T-helper 2 cell treated with Interferon-gamma antibody and Interleukin-4, amounts not matched to agents 5 μg/mL and 100 μg/mL, for 36 hours (primary cell): ENCODE measurements around the gene BACE1-AS.

Source experiments
- DNase-seq: peaks from one replicate; pipeline ENCODE4 v3.0.0; 2021; ENCODE audit warnings: low spot score
- H3K27ac Mint-ChIP-seq: one replicate; pipeline ENCODE4 v1.8.0; 2021; ENCODE audit warnings: mild to moderate bottlenecking, mixed read lengths
- H3K27me3 Mint-ChIP-seq: one replicate; pipeline ENCODE4 v1.8.0; 2021; ENCODE audit warnings: low read depth, mixed read lengths
- H3K36me3 Mint-ChIP-seq: one replicate; pipeline ENCODE4 v1.8.0; 2021; ENCODE audit warnings: low read depth, mixed read lengths
- H3K4me1 Mint-ChIP-seq: one replicate; pipeline ENCODE4 v1.8.0; 2021; ENCODE audit warnings: low read depth, mixed read lengths
- H3K4me3 Mint-ChIP-seq: one replicate; pipeline ENCODE4 v1.8.0; 2022; ENCODE audit warnings: mild to moderate bottlenecking, moderate library complexity, mixed read lengths
- H3K9me3 Mint-ChIP-seq: one replicate; pipeline ENCODE4 v1.8.0; 2021; ENCODE audit warnings: mixed read lengths

The BACE1-AS gene

DNA sequence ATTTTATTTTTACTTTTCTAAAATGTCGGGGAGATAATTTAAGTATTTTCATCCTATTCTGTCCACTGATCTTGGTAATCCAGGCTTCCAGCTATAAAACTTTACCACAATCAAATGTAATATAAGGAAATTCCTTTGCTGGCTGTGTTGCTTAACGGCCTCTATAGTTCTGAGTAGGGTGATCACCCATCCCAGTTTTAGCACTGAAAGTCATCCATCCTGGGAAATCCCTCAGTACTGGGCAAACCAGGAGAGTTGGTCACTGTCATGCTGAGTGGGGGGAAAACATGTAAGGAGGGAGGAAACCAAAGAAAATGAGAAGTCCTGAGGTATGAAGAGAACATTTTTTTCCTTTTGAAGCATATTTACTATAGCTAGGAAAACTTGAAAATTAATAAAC lies 12.8 kb upstream of the BACE1-AS start:
- peak overlapping the region; percentile 16 for H3K4me3 Mint-ChIP-seq
- H3K9me3 Mint-ChIP-seq: peaks cover 3% of the 10 kb centered on the region
- peaks cover 32% of the 10 kb centered on the region for H3K36me3 Mint-ChIP-seq
- DNase-seq: no peak
- no peaks in the 10 kb centered on the region for H3K27me3 Mint-ChIP-seq
- peak overlapping the region; percentile 70 for H3K27ac Mint-ChIP-seq
- peaks cover 22% of the 10 kb centered on the region for H3K4me1 Mint-ChIP-seq

DNA sequence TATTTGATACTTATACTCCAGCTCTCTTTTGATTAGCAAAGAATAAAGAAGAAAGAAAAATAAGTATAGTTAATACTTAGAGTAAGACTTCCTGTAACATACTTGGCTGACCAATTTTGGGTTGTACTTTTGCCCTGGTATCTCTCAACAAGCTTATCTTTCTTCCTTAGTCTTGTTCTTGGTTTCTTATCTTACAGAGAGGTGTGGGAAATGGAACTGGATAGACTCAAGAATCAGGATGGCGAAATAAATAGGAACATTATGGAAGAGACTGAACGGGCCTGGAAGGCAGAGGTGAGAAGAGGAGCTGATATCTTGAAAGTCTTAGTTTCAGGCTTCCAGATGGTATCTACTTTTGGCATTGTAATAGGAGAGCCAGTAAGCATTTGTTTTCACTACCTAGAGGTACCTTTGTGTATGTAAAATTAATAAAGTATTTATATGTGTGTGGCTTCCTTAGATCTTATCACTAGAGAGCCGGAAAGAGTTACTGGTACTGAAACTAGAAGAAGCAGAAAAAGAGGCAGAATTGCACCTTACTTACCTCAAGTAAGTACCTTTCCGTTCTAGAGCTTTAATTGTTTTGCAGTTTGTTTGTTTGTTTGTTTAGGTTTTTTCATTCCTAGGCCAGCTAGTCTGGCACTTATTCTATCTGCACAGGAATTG lies 11.3 kb upstream of the BACE1-AS start:
- H3K27ac Mint-ChIP-seq: peak overlapping the region; percentile 87
- peak overlapping the region; percentile 60 for H3K4me3 Mint-ChIP-seq
- H3K9me3 Mint-ChIP-seq: no peaks in the 10 kb centered on the region
- no peaks in the 10 kb centered on the region for H3K27me3 Mint-ChIP-seq
- peaks cover 22% of the 10 kb centered on the region for H3K4me1 Mint-ChIP-seq
- DNase-seq: no peak
- peaks cover 30% of the 10 kb centered on the region for H3K36me3 Mint-ChIP-seq

DNA sequence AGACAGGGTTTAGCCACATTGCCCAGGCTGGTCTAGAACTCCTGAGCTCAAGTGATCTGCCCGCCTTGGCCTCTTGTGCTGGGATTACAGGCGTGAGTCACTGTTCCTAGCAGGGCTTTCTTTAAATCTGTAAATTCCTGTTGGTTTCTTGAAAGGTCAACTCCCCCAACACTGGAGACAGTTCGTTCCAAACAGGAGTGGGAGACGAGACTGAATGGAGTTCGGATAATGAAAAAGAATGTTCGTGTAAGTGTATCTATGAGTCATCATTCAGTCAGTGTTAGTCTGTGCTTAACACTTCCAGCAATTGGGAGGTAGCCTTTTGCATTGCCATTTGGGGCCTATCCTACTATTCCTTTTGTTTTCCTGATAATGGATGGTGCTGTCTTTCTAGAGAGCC lies 10.0 kb upstream of the BACE1-AS start:
- no peaks in the 10 kb centered on the region for H3K27me3 Mint-ChIP-seq
- H3K4me1 Mint-ChIP-seq: peaks cover 14% of the 10 kb centered on the region
- H3K36me3 Mint-ChIP-seq: peaks cover 24% of the 10 kb centered on the region
- DNase-seq: no peak
- no peak overlapping the region for H3K27ac Mint-ChIP-seq
- no peaks in the 10 kb centered on the region for H3K9me3 Mint-ChIP-seq
- no peak overlapping the region for H3K4me3 Mint-ChIP-seq

DNA sequence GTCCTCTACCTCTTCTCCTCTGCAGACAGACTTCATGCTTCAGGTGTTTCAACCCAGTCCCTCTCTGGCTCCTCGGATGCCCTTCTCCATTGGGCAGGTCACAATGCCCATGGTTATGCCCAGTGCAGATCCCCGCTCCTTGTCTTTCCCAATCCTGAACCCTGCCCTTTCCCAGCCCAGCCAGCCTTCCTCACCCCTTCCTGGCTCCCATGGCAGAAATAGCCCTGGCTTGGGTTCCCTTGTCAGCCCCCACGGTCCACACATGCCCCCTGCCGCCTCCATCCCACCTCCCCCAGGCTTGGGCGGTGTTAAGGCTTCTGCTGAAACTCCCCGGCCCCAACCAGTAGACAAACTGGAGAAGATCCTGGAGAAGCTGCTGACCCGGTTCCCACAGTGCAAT lies 9.3 kb upstream of the BACE1-AS start:
- no peaks in the 10 kb centered on the region for H3K9me3 Mint-ChIP-seq
- no peak overlapping the region for H3K27ac Mint-ChIP-seq
- peaks cover 24% of the 10 kb centered on the region for H3K36me3 Mint-ChIP-seq
- no peak overlapping the region for H3K4me3 Mint-ChIP-seq
- H3K4me1 Mint-ChIP-seq: peaks cover 14% of the 10 kb centered on the region
- no peaks in the 10 kb centered on the region for H3K27me3 Mint-ChIP-seq
- DNase-seq: no peak

DNA sequence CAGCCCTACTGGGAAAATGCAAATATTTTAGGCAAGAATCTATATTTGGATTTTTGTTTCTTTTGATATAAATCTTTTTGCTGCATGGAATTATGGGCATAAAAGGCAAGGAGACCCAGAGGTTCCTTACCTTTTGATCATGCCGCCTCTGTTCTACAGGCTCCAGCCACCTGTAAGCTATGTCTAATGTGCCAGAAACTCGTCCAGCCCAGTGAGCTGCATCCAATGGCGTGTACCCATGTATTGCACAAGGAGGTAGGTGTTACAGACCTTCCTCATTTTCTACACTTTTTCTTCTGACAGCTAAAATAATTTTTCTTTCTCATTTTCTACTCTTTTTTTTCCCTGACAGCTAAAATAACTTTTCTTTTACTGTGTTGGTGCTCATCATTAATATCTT lies 8.2 kb upstream of the BACE1-AS start:
- Mint-ChIP-seq H3K4me3 (no peak overlapping the region), H3K9me3 (no peaks in the 10 kb centered on the region), H3K27me3 (no peaks in the 10 kb centered on the region), H3K4me1 (peaks cover 14% of the 10 kb centered on the region), H3K27ac (no peak overlapping the region), H3K36me3 (peaks cover 24% of the 10 kb centered on the region)
- no peak for DNase-seq

DNA sequence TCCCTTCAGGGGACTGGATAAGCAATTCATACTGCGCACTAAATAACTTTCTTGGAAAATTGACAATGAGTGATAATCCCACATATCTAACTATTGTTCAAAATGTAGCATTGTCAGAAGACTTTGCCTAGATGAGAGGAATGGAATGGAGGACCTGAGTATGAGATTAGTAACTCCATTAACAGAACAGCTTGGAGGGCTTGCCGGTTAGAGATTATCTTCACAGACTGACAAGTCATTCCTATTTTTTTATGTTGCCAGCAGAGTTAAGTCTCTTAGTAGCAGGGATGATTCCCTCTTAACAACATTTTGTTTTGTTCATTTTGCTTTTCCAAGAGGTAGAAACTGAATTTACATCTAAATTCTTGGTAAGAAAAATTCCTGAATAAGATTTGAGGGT lies 7.1 kb upstream of the BACE1-AS start:
- H3K27me3 Mint-ChIP-seq: no peaks in the 10 kb centered on the region
- peaks cover 21% of the 10 kb centered on the region for H3K36me3 Mint-ChIP-seq
- H3K27ac Mint-ChIP-seq: no peak overlapping the region
- H3K4me1 Mint-ChIP-seq: peaks cover 14% of the 10 kb centered on the region
- no peaks in the 10 kb centered on the region for H3K9me3 Mint-ChIP-seq
- no peak overlapping the region for H3K4me3 Mint-ChIP-seq
- no peak for DNase-seq

DNA sequence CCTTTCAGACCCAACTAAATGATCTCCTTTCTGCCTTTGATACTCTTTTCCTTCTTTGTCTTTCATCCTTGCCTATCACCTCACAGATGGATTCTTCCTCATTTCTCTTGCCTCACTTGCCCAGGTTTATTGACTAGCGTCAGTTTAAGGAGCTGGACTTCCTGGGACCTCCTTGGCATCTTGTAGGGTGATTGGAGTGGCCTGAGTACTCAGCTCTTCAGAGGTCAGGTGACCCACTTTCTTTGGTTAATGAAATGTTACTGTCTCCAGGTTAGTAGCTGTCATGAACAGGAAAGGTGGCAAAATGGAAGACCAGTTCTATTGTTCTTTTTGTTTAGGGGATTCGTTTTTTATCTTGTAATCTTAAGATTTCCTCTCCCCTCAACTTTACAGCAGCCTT lies 4.6 kb upstream of the BACE1-AS start:
- no peak for DNase-seq
- peaks cover 18% of the 10 kb centered on the region for H3K36me3 Mint-ChIP-seq
- peaks cover 3% of the 10 kb centered on the region for H3K4me1 Mint-ChIP-seq
- no peaks in the 10 kb centered on the region for H3K27me3 Mint-ChIP-seq
- H3K4me3 Mint-ChIP-seq: no peak overlapping the region
- H3K9me3 Mint-ChIP-seq: no peaks in the 10 kb centered on the region
- H3K27ac Mint-ChIP-seq: no peak overlapping the region

DNA sequence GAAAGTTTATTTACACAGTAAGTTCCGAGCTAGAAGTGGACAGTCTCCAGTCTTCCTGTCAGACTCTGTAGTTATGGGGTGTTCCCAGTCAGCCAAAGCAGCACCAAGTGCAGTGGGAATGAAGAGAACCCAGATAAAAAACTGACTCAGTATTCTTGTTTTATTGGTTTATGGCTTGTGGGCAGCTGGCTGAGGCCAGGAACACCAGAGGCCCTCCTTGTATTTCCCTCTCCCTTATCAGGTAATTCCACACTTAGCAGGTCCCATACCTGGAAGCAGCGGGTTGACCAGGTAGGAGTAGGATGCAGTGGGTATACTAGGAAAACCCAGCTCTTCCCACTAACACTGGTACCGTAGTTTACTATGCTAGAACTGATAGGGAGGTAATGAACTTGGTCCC lies 3.5 kb upstream of the BACE1-AS start:
- Mint-ChIP-seq H3K36me3 (peaks cover 9% of the 10 kb centered on the region), H3K9me3 (no peaks in the 10 kb centered on the region), H3K4me3 (no peak overlapping the region), H3K27ac (no peak overlapping the region), H3K4me1 (peaks cover 3% of the 10 kb centered on the region), H3K27me3 (no peaks in the 10 kb centered on the region)
- DNase-seq: no peak

DNA sequence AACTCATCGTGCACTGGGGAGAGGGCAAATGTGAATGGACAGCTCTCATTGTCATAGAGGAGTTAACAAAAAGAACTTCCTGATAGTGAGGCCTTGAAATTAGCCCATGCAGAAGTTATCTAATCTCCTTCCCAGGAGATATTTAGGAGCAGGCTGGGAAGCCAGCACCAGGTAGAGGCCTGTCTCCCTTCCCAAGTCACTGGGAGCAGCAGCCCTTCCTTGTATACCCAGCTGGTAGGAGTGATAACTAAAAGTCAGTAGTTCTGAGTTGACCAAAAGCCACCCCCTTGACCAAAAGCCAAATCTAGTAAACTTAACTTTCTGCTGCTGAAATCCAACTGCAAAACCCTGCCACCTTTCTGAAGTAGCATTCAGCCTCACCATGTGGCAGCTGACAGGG lies 1.4 kb upstream of the BACE1-AS start:
- Mint-ChIP-seq H3K9me3 (no peaks in the 10 kb centered on the region), H3K27me3 (no peaks in the 10 kb centered on the region), H3K36me3 (peaks cover 4% of the 10 kb centered on the region), H3K4me1 (peaks cover 3% of the 10 kb centered on the region), H3K4me3 (no peak overlapping the region), H3K27ac (no peak overlapping the region)
- DNase-seq: no peak

DNA sequence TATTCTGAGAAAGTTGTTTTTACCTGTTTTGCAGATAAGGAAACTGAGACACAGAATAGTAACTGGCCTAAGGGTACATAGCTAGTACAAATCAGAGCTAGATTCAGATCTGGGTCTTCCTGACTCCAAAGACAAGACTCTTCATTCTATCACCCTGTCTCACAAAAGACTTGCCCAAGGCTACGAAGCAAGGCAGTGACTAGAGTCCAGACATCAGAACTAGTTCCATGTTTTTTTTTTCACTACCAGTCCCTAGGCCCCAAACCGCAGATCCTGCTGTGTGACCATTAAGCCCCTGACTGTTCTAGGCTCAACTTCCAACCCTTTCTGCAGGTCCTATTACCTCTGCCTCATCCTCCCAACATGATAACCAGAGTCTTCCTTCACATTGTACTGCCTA lies 1.5 kb downstream of the BACE1-AS start:
- Mint-ChIP-seq H3K4me1 (peaks cover 3% of the 10 kb centered on the region), H3K9me3 (no peaks in the 10 kb centered on the region), H3K27me3 (no peaks in the 10 kb centered on the region), H3K36me3 (peaks cover 2% of the 10 kb centered on the region), H3K27ac (no peak overlapping the region), H3K4me3 (no peak overlapping the region)
- DNase-seq: no peak

DNA sequence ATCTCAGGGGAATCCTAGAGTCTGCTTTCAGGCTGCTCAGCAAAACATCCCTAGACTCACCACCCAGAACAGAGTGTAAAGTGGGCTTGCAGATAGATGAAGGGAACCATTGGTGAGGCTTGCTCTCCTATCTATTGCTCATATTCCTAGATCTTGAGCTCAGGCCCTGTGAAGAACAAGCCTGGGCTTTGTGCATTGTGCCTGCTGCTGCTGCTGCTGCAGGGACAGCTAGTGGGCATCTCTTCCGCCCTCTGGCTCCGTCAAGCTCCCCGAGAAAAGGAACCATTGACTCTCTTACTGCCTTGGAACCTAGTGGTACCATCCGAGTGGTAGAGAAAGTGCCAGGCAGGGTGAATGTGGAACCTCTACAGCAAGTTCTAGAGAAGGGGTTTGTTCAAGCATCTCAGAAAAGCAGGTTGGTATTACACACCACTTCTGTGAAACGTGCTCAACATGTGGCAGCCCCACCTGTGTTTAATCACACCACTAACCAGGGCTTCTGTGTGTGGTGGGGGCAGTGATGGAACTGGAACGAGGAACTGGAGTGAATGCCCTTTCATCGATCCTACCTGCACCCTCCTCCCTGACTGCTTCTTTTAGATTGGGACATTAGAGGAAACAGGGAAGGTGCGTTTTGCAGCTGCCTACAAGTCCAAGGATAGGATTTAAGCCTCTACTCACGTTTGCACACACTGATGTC lies 4.4 kb downstream of the BACE1-AS start:
- H3K4me1 Mint-ChIP-seq: no peaks in the 10 kb centered on the region
- H3K4me3 Mint-ChIP-seq: no peak overlapping the region
- no peaks in the 10 kb centered on the region for H3K27me3 Mint-ChIP-seq
- no peaks in the 10 kb centered on the region for H3K9me3 Mint-ChIP-seq
- no peak for DNase-seq
- no peak overlapping the region for H3K27ac Mint-ChIP-seq
- peaks cover 2% of the 10 kb centered on the region for H3K36me3 Mint-ChIP-seq

DNA sequence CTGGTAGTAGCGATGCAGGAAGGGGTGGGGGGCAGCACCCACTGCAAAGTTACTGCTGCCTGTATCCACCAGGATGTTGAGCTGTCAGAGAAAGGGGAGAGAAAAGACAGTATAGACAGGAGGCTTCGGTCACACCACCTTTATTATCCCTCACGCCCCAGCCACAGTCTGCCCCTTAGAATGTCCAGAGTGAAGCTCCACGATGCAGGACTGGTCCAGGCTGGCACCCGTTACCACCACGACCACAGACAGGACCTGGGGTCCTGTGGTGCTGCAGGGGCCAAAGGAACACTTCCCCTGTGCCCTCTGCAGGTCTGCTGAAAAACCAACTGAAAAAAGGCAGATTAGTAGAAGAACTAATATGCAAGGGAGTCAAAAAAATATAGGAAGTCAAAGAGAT lies 5.7 kb downstream of the BACE1-AS start:
- H3K4me1 Mint-ChIP-seq: no peaks in the 10 kb centered on the region
- DNase-seq: no peak
- no peak overlapping the region for H3K4me3 Mint-ChIP-seq
- no peak overlapping the region for H3K27ac Mint-ChIP-seq
- no peaks in the 10 kb centered on the region for H3K9me3 Mint-ChIP-seq
- H3K27me3 Mint-ChIP-seq: no peaks in the 10 kb centered on the region
- H3K36me3 Mint-ChIP-seq: no peaks in the 10 kb centered on the region

DNA sequence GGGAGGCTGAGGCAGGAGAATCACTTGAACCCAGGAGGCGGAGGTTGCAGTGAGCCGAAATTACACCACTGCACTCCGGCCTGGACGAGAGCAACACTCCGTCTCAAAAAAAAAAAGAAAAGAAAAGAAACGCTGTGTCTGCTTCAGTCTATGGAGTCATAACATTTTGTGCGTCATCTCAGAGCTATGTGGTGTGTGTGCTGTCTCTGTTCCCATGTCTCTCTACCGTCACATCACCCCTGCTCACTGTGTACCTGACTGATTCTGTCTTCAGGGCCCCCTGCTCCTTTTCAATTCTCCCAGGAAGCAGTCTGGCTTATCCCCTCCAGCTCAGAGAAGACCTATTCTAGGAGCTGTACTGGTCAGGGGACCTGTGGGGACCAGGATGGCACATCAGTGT lies 7.0 kb downstream of the BACE1-AS start:
- Mint-ChIP-seq H3K36me3 (no peaks in the 10 kb centered on the region), H3K27me3 (no peaks in the 10 kb centered on the region), H3K4me3 (no peak overlapping the region), H3K4me1 (no peaks in the 10 kb centered on the region), H3K9me3 (no peaks in the 10 kb centered on the region), H3K27ac (no peak overlapping the region)
- DNase-seq: no peak

DNA sequence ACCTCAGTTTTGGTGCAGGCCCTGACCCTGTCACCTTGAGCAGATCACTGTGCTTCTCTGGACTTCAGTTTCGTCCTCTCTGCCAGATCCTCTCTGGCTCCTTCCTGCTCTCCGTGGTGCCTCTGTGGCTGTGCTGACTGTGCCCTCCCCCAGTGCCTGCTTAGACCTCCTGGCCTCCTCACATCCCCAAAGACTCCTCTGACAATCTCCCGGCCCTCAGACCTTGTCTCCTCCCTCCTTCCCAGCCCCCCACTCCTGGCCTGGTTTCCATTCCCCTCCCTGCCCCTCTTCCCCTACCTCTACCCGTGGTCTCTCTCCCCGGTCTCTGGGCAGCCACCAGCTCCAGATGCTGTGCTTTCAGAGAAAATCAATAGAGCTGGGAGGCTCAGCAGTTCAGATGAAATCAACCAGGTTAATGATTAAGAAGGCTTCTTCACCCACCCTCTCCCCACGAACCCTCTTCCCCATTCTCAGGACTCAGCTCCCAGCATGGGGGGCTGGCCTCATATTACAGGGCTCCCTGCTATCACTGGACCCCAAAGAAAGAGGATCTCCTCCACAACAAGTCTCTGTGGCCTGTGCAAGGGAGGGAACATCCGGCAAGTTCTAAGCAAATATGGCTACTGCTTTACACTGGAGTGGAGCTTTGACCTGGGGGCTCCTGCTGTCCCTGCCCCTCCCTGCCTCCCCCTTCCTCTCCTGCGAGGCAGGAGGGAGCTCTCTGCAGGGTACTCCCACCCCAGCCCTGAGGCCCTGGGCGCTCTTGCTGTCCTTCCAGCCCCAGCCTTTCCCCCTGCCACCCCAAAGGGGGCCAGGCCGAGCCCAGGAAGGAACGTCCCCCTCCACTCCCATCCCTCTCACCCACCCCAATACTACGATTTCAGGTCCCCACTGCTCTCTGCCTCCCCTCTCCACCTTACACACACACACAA lies 8.5 kb downstream of the BACE1-AS start:
- Mint-ChIP-seq H3K4me1 (no peaks in the 10 kb centered on the region), H3K27me3 (no peaks in the 10 kb centered on the region), H3K27ac (no peak overlapping the region)

More for the DNA sequence above, 8.5 kb downstream of the BACE1-AS start:
- no peak for DNase-seq
- Mint-ChIP-seq H3K4me3 (no peak overlapping the region), H3K36me3 (no peaks in the 10 kb centered on the region), H3K9me3 (no peaks in the 10 kb centered on the region)
